Femur (tissue), 1 donor: ENCODE measurements around the gene C1QC.

ENCODE experiments used
- DNase-seq: peaks from one replicate; pipeline ENCODE4 v3.0.0-alpha.2; 2017

The C1QC gene

GRCh38 chr1:22683547-22683946 is 40.1 kb downstream of the C1QC start:
- no peak for DNase-seq

- DNase-seq: peak; percentile 86
Measured at GRCh38 chr1:22685591-22686059, 42.2 kb downstream of the C1QC start.

DNA sequence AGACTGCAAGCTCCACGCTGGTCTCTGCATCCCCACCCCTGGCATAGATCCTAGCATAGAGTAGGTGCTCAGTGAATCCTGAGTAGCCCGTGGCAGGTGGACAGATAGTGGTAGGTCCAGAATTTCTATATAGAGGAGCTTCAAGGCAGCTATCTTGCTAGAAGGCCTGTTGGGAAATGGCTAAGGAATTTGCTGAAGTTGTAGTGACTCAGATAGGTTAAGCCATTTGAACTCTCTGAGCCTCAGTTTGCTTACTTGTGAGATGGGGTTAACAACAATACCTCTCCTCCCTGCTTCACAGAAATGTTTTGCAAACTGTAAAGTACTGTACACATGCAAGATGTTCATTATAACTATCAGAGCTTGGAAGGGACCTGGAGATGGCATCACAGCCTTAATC is 43.8 kb downstream of the C1QC start:
- DNase-seq: no peak

- DNase-seq: no peak
Measured at GRCh38 chr1:22688466-22688865, 45.0 kb downstream of the C1QC start.

GRCh38 chr1:22689505-22689904 is 46.1 kb downstream of the C1QC start:
- DNase-seq: peak; percentile 53

DNA sequence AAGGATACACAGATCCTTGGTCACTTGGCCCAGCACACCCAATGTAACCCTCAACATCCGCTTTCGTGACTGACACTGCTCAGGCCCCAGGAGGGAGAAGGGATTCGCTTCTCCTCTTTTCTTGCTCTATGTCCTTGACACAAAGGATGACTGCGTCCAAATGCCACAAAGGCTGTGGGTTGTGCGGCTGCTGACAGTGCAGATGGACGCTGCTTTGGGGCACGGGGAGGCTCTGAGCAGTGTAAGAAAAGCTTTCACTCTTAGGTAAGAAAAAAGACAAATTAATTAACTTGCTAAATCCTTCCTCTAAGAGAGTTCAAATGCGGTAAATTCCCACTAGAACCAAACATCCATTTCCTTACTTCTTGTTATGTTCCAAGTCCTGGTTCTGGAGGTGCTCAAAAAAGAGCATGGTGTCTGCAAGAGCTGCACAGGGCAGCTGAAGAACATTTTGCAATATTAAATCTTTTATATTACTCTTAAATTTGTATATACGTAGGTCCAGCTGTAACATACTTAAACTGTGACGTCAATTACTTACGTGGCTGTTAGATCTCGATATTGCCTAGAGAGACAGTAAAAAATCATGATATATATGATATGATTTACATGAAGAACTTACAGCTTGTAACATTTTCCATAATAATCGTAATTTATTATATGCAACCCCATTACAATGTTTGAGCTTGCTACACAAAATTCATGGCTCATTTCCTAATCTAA is 47.8 kb downstream of the C1QC start:
- no peak for DNase-seq

GRCh38 chr1:22694172-22694571 is 50.7 kb downstream of the C1QC start:
- DNase-seq: no peak

GRCh38 chr1:22696610-22697009 is 53.2 kb downstream of the C1QC start:
- DNase-seq: no peak
